Endodermal cell (in vitro differentiated cells): ENCODE results near the gene SERINC1. TPM values are rescaled to one million over a fixed set of nuclear protein-coding genes. Genes with fewer than 3 reads are reported as not detected.

Experiments
- DNase-seq: peaks from one replicate; pipeline ENCODE4 v3.0.0-alpha.2; 2017
- H3K27ac ChIP-seq: 2 replicates; pipeline ENCODE4 v1.5.1; 2013; ENCODE audit warnings: mild to moderate bottlenecking, low read depth, low read length, moderate library complexity
- H3K27me3 ChIP-seq: 2 replicates; pipeline ENCODE4 v1.6.1; 2013; ENCODE audit warnings: mild to moderate bottlenecking, low read length, moderate library complexity; ENCODE audit not compliant: insufficient read depth, control insufficient read depth, poor library complexity, severe bottlenecking
- H3K36me3 ChIP-seq: 2 replicates; pipeline ENCODE4 v1.7.0; 2013; ENCODE audit warnings: mild to moderate bottlenecking, low read length, moderate library complexity; ENCODE audit not compliant: control insufficient read depth, insufficient read depth
- H3K4me1 ChIP-seq: one replicate; pipeline ENCODE4 v1.7.0; 2013; ENCODE audit warnings: low read length; ENCODE audit not compliant: control insufficient read depth, insufficient read depth
- H3K4me3 ChIP-seq: 2 replicates; pipeline ENCODE4 v1.5.1; 2013; ENCODE audit warnings: mild to moderate bottlenecking, low read length, moderate library complexity
- H3K9ac ChIP-seq: 2 replicates; pipeline ENCODE4 v1.6.1; 2013; ENCODE audit warnings: mild to moderate bottlenecking, low read length, moderate library complexity; ENCODE audit not compliant: poor library complexity, severe bottlenecking; ENCODE audit errors: extremely low read depth
- H3K9me3 ChIP-seq: 2 replicates; pipeline ENCODE4 v1.6.1; 2013; ENCODE audit warnings: mild to moderate bottlenecking, low read length, moderate library complexity; ENCODE audit not compliant: control insufficient read depth
- H3K27ac Mint-ChIP-seq: 2 replicates; pipeline ENCODE4 v1.8.0; 2020; ENCODE audit warnings: mixed read lengths
- H3K27me3 Mint-ChIP-seq: 2 replicates; pipeline ENCODE4 v1.8.0; 2021; ENCODE audit warnings: mild to moderate bottlenecking, mixed read lengths; ENCODE audit not compliant: insufficient read depth
- H3K36me3 Mint-ChIP-seq: 2 replicates; pipeline ENCODE4 v1.8.0; 2020; ENCODE audit warnings: low read depth, mixed read lengths
- H3K4me1 Mint-ChIP-seq: 2 replicates; pipeline ENCODE4 v1.8.0; 2020; ENCODE audit warnings: mixed read lengths
- H3K4me3 Mint-ChIP-seq: 2 replicates; pipeline ENCODE4 v1.8.0; 2020; ENCODE audit warnings: mild to moderate bottlenecking, moderate library complexity, mixed read lengths
- H3K9me3 Mint-ChIP-seq: 2 replicates; pipeline ENCODE4 v1.8.0; 2020; ENCODE audit warnings: mild to moderate bottlenecking, mixed read lengths
- WGBS, 2 experiments: methylation state at CpG; one replicate each; pipeline versions ENCODE4 v1.1.5 to v1.1.7; 2013; ENCODE audit warnings: missing lambda C conversion rate in 2 of 2, mixed read lengths in 1 of 2; ENCODE audit not compliant: insufficient coverage in 1 of 2, insufficient read length in 1 of 2; 5-methylcytosine and 5-hydroxymethylcytosine counted together
- total RNA-seq, 2 donors: library from RNA; stranded (reverse); fragmentation: NEBNext Ultra II Directional in 1 of 2; extraction: Animal tissue kit (Norgen Biotek cat#: 25700) in 1 of 2; gene quantifications; 2 replicates in 1 of 2; 3 replicates in 1 of 2; pipeline ENCODE4 v1.2.1, GENCODE V29; 2021
- TF ChIP-seq, protein P1 (sequence below): fragments of 200-600 bp; sonication (generic); conservative IDR thresholded peaks from 2 replicates; pipeline ENCODE4 v1.5.0; 2021; ENCODE audit warnings: antibody characterized with exemption, mild to moderate bottlenecking

Gene SERINC1
- total RNA-seq, 2 donors from 2014 or later = 77.4 to 79.1 TPM

DNA sequence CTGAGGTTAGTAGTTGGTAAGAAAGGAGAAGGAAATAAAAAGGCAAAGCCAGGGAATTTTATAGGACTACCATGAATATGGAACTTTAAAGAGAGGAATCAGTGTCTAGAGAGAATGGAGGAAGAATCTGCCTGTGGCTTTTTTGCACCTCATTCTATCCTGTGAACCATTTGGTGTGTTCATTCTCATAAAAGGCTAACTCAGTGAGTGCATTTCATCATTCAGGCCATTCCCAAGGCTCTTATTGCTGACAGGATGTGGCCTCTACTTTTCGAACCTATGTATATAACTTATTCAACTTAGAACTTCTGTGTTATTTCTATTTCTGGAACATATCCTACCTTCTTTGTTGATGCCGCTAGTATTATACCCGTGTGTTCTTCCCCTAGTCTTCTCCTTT lies 45.0 kb downstream of the SERINC1 start:
- H3K9me3 Mint-ChIP-seq = no peaks in the 10 kb centered on the region
- WGBS, 2 experiments = 71 to 74% methylated on average over 3 of the region's 3 CpGs
- no peaks in the 10 kb centered on the region for H3K4me1 Mint-ChIP-seq
- Histone ChIP-seq H3K9ac (no peak overlapping the region), H3K27me3 (no peaks in the 10 kb centered on the region), H3K9me3 (no peaks in the 10 kb centered on the region), H3K4me3 (no peak overlapping the region), H3K36me3 (peaks cover 74% of the 10 kb centered on the region), H3K4me1 (no peaks in the 10 kb centered on the region), H3K27ac (no peak overlapping the region)
- no peak overlapping the region for H3K4me3 Mint-ChIP-seq
- peaks cover 56% of the 10 kb centered on the region for H3K36me3 Mint-ChIP-seq
- TF ChIP-seq, protein P1, sequence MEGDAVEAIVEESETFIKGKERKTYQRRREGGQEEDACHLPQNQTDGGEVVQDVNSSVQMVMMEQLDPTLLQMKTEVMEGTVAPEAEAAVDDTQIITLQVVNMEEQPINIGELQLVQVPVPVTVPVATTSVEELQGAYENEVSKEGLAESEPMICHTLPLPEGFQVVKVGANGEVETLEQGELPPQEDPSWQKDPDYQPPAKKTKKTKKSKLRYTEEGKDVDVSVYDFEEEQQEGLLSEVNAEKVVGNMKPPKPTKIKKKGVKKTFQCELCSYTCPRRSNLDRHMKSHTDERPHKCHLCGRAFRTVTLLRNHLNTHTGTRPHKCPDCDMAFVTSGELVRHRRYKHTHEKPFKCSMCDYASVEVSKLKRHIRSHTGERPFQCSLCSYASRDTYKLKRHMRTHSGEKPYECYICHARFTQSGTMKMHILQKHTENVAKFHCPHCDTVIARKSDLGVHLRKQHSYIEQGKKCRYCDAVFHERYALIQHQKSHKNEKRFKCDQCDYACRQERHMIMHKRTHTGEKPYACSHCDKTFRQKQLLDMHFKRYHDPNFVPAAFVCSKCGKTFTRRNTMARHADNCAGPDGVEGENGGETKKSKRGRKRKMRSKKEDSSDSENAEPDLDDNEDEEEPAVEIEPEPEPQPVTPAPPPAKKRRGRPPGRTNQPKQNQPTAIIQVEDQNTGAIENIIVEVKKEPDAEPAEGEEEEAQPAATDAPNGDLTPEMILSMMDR = no peak
- no peak for DNase-seq
- no peaks in the 10 kb centered on the region for H3K27me3 Mint-ChIP-seq
- no peak overlapping the region for H3K27ac Mint-ChIP-seq

DNA sequence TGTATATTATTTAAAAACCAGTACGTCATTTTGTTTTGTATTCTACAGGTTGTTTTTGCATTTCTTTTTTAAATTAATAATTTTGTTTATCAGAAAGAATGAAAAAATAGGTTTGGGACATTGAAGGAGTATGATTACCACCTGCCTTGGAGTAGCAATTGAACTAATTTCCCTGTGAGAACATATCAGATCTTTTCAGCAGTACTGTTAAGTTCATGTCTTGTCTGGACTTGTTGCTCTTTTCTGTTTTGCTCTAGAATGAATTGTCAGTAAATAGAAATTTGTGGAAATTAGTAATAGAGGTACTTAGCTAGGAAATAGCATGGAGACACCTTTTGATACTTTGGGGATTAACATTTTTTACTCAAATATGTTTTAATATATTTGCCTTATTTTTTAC lies 47.9 kb downstream of the SERINC1 start:
- WGBS, 2 experiments = 88% methylated on average over 1 of the region's 1 CpG; no CpG with 5 or more reads in 1 of the 2 experiments
- no peak overlapping the region for H3K4me3 ChIP-seq
- Mint-ChIP-seq H3K36me3 (peaks cover 49% of the 10 kb centered on the region), H3K27me3 (no peaks in the 10 kb centered on the region), H3K9me3 (no peaks in the 10 kb centered on the region), H3K27ac (no peak overlapping the region), H3K4me3 (no peak overlapping the region), H3K4me1 (no peaks in the 10 kb centered on the region)
- TF ChIP-seq, protein P1 = no peak
- H3K4me1 ChIP-seq = no peaks in the 10 kb centered on the region
- peaks cover 83% of the 10 kb centered on the region for H3K36me3 ChIP-seq
- no peak overlapping the region for H3K27ac ChIP-seq
- no peaks in the 10 kb centered on the region for H3K9me3 ChIP-seq
- no peak for DNase-seq
- no peaks in the 10 kb centered on the region for H3K27me3 ChIP-seq
- no peak overlapping the region for H3K9ac ChIP-seq

DNA sequence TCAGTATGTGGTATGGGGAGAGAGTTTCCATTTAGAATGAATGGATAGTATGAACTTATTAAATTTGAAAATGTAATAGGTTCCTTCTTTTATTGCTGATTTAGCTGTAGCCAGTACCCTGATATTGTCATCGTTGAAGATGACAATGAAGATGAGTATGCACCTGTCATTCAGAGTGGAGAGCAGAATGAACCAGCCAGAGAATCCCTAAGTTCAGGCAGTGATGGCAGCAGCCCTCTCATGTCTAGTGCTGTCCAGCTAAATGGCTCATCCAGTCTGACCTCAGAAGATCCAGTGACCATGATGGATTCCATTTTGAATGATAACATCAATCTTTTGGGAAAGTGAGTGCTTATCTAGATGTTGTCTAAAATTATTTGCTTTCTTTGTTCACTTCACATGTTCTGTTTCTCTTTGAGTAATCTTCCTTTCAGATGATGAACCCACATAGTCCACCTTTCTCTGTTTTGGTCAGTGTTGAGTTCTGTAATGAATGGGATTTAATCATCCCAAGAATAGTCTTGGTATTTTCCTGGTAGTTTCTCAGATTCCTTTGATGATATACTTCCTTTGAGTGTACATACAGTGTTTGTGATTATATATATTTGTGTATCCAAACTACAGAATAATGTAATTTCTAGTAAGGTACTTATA lies 48.9 kb downstream of the SERINC1 start:
- H3K9me3 Mint-ChIP-seq = no peaks in the 10 kb centered on the region
- no peak overlapping the region for H3K27ac Mint-ChIP-seq
- 95 to 100% methylated on average over 1 of the region's 1 CpG for whole genome bisulfite sequencing, 2 experiments
- no peak overlapping the region for H3K9ac ChIP-seq
- no peak overlapping the region for H3K4me3 ChIP-seq
- no peaks in the 10 kb centered on the region for H3K4me1 Mint-ChIP-seq
- no peaks in the 10 kb centered on the region for H3K4me1 ChIP-seq
- TF ChIP-seq, protein P1 = no peak
- H3K27me3 Mint-ChIP-seq = no peaks in the 10 kb centered on the region
- H3K36me3 Mint-ChIP-seq = peaks cover 44% of the 10 kb centered on the region
- no peaks in the 10 kb centered on the region for H3K9me3 ChIP-seq
- H3K36me3 ChIP-seq = peaks cover 82% of the 10 kb centered on the region
- no peak overlapping the region for H3K4me3 Mint-ChIP-seq
- no peak for DNase-seq
- H3K27me3 ChIP-seq = no peaks in the 10 kb centered on the region
- H3K27ac ChIP-seq = no peak overlapping the region
